Measurements from ENCODE around the gene EXOC2.

EXOC2 gene

GRCh38 chr6:452301-453067 lies 240.5 kb downstream of the EXOC2 start:
- H3K36me3 ChIP-seq (ENCODE audit: insufficient read depth, low read length) = no peaks in the 10 kb centered on the region
- no peaks in the 10 kb centered on the region for H3K27me3 ChIP-seq (ENCODE audit: control insufficient read depth in 1 of 2, insufficient read depth in 2 of 2, low read length in 2 of 2)
- H3K27ac ChIP-seq (ENCODE audit: low read depth, low read length) = no peak overlapping the region
- H3K9me3 ChIP-seq (ENCODE audit: low read length) = no peaks in the 10 kb centered on the region
- no peak overlapping the region for H3K9ac ChIP-seq (ENCODE audit: low read length)
- H3K4me1 ChIP-seq (ENCODE audit: insufficient read depth, low read length) = no peaks in the 10 kb centered on the region
- H3K4me3 ChIP-seq (ENCODE audit: low read depth in 1 of 2, low read length in 2 of 2) = no peak overlapping the region

GRCh38 chr6:451847-452246 lies 241.1 kb downstream of the EXOC2 start:
- no peaks in the 10 kb centered on the region for H3K9me3 ChIP-seq (ENCODE audit: low read length)
- H3K4me3 ChIP-seq (ENCODE audit: low read depth in 1 of 2, low read length in 2 of 2) = no peak overlapping the region
- no peaks in the 10 kb centered on the region for H3K4me1 ChIP-seq (ENCODE audit: insufficient read depth, low read length)
- no peaks in the 10 kb centered on the region for H3K27me3 ChIP-seq (ENCODE audit: control insufficient read depth in 1 of 2, insufficient read depth in 2 of 2, low read length in 2 of 2)
- no peaks in the 10 kb centered on the region for H3K36me3 ChIP-seq (ENCODE audit: insufficient read depth, low read length)
- no peak overlapping the region for H3K9ac ChIP-seq (ENCODE audit: low read length)
- H3K27ac ChIP-seq (ENCODE audit: low read depth, low read length) = no peak overlapping the region

GRCh38 chr6:451336-451735 lies 241.6 kb downstream of the EXOC2 start:
- H3K27ac ChIP-seq (ENCODE audit: low read depth, low read length) = no peak overlapping the region
- no peak overlapping the region for H3K4me3 ChIP-seq (ENCODE audit: low read depth in 1 of 2, low read length in 2 of 2)
- H3K27me3 ChIP-seq (ENCODE audit: control insufficient read depth in 1 of 2, insufficient read depth in 2 of 2, low read length in 2 of 2) = no peaks in the 10 kb centered on the region
- no peaks in the 10 kb centered on the region for H3K9me3 ChIP-seq (ENCODE audit: low read length)
- no peak overlapping the region for H3K9ac ChIP-seq (ENCODE audit: low read length)
- no peaks in the 10 kb centered on the region for H3K36me3 ChIP-seq (ENCODE audit: insufficient read depth, low read length)
- no peaks in the 10 kb centered on the region for H3K4me1 ChIP-seq (ENCODE audit: insufficient read depth, low read length)

GRCh38 chr6:449486-450419 lies 243.2 kb downstream of the EXOC2 start:
- Histone ChIP-seq H3K36me3 (ENCODE audit: insufficient read depth, low read length) (no peaks in the 10 kb centered on the region), H3K9me3 (ENCODE audit: low read length) (no peaks in the 10 kb centered on the region), H3K9ac (ENCODE audit: low read length) (no peak overlapping the region), H3K4me3 (ENCODE audit: low read depth in 1 of 2, low read length in 2 of 2) (no peak overlapping the region), H3K27me3 (ENCODE audit: control insufficient read depth in 1 of 2, insufficient read depth in 2 of 2, low read length in 2 of 2) (no peaks in the 10 kb centered on the region), H3K4me1 (ENCODE audit: insufficient read depth, low read length) (no peaks in the 10 kb centered on the region), H3K27ac (ENCODE audit: low read depth, low read length) (no peak overlapping the region)

- no peaks in the 10 kb centered on the region for H3K9me3 ChIP-seq (ENCODE audit: low read length)
- no peak overlapping the region for H3K4me3 ChIP-seq (ENCODE audit: low read depth in 1 of 2, low read length in 2 of 2)
- H3K4me1 ChIP-seq (ENCODE audit: insufficient read depth, low read length) = no peaks in the 10 kb centered on the region
- no peak overlapping the region for H3K27ac ChIP-seq (ENCODE audit: low read depth, low read length)
- no peaks in the 10 kb centered on the region for H3K27me3 ChIP-seq (ENCODE audit: control insufficient read depth in 1 of 2, insufficient read depth in 2 of 2, low read length in 2 of 2)
- H3K36me3 ChIP-seq (ENCODE audit: insufficient read depth, low read length) = no peaks in the 10 kb centered on the region
- H3K9ac ChIP-seq (ENCODE audit: low read length) = no peak overlapping the region
Measured at GRCh38 chr6:449057-449430, 243.9 kb downstream of the EXOC2 start.

- Histone ChIP-seq H3K4me3 (ENCODE audit: low read depth in 1 of 2, low read length in 2 of 2) (no peak overlapping the region), H3K36me3 (ENCODE audit: insufficient read depth, low read length) (no peaks in the 10 kb centered on the region), H3K9ac (ENCODE audit: low read length) (no peak overlapping the region), H3K9me3 (ENCODE audit: low read length) (no peaks in the 10 kb centered on the region), H3K27ac (ENCODE audit: low read depth, low read length) (no peak overlapping the region), H3K27me3 (ENCODE audit: control insufficient read depth in 1 of 2, insufficient read depth in 2 of 2, low read length in 2 of 2) (no peaks in the 10 kb centered on the region), H3K4me1 (ENCODE audit: insufficient read depth, low read length) (no peaks in the 10 kb centered on the region)
Measured at GRCh38 chr6:448296-449056, 244.5 kb downstream of the EXOC2 start.

- H3K4me1 ChIP-seq (ENCODE audit: insufficient read depth, low read length) = no peaks in the 10 kb centered on the region
- no peak overlapping the region for H3K27ac ChIP-seq (ENCODE audit: low read depth, low read length)
- H3K9ac ChIP-seq (ENCODE audit: low read length) = no peak overlapping the region
- no peak overlapping the region for H3K4me3 ChIP-seq (ENCODE audit: low read depth in 1 of 2, low read length in 2 of 2)
- H3K9me3 ChIP-seq (ENCODE audit: low read length) = no peaks in the 10 kb centered on the region
- no peaks in the 10 kb centered on the region for H3K27me3 ChIP-seq (ENCODE audit: control insufficient read depth in 1 of 2, insufficient read depth in 2 of 2, low read length in 2 of 2)
- no peaks in the 10 kb centered on the region for H3K36me3 ChIP-seq (ENCODE audit: insufficient read depth, low read length)
Measured at GRCh38 chr6:447381-448165, 245.4 kb downstream of the EXOC2 start.

GRCh38 chr6:446418-447366 lies 246.2 kb downstream of the EXOC2 start:
- Histone ChIP-seq H3K36me3 (ENCODE audit: insufficient read depth, low read length) (no peaks in the 10 kb centered on the region), H3K9me3 (ENCODE audit: low read length) (no peaks in the 10 kb centered on the region), H3K27me3 (ENCODE audit: control insufficient read depth in 1 of 2, insufficient read depth in 2 of 2, low read length in 2 of 2) (no peaks in the 10 kb centered on the region), H3K4me3 (ENCODE audit: low read depth in 1 of 2, low read length in 2 of 2) (no peak overlapping the region), H3K27ac (ENCODE audit: low read depth, low read length) (no peak overlapping the region), H3K9ac (ENCODE audit: low read length) (no peak overlapping the region), H3K4me1 (ENCODE audit: insufficient read depth, low read length) (no peaks in the 10 kb centered on the region)

- no peaks in the 10 kb centered on the region for H3K9me3 ChIP-seq (ENCODE audit: low read length)
- H3K9ac ChIP-seq (ENCODE audit: low read length) = no peak overlapping the region
- no peaks in the 10 kb centered on the region for H3K4me1 ChIP-seq (ENCODE audit: insufficient read depth, low read length)
- no peak overlapping the region for H3K27ac ChIP-seq (ENCODE audit: low read depth, low read length)
- no peaks in the 10 kb centered on the region for H3K36me3 ChIP-seq (ENCODE audit: insufficient read depth, low read length)
- no peak overlapping the region for H3K4me3 ChIP-seq (ENCODE audit: low read depth in 1 of 2, low read length in 2 of 2)
- H3K27me3 ChIP-seq (ENCODE audit: control insufficient read depth in 1 of 2, insufficient read depth in 2 of 2, low read length in 2 of 2) = peaks cover 0 to 3% of the 10 kb centered on the region in 2 donors
Measured at GRCh38 chr6:445571-446417, 247.1 kb downstream of the EXOC2 start.

Measured in muscle layer of colon (tissue), 2 donors.